GM21367 (cell line): Measurements from ENCODE around the gene PKDREJ.
"Not testable (repeated sequence)": the region's sequence is repeated elsewhere in the genome, so short reads cannot be mapped to it uniquely, and the experiment has no call there.

Source experiments
- ATAC-seq: cut with Tn5 transposase; IDR thresholded peaks from one replicate; pipeline ENCODE4 v1.9.1; 2021; ENCODE audit not compliant: unreplicated experiment

PKDREJ gene

GRCh38 chr22:46263216-46263590, at the start of gene PKDREJ:
Gene PKDREJ (minus strand): TSS chr22:46263343. CDS start chr22:46263322, 21 bp downstream.
- no peak for ATAC-seq

- not testable (repeated sequence) for ATAC-seq
Observed at GRCh38 chr22:46312848-46313247, 49.7 kb upstream of the PKDREJ start.

GRCh38 chr22:46312056-46312455, 48.9 kb upstream of the PKDREJ start:
- ATAC-seq = no peak

- ATAC-seq = no peak
Observed at GRCh38 chr22:46309526-46310085, 46.5 kb upstream of the PKDREJ start.

GRCh38 chr22:46308283-46308988, 45.3 kb upstream of the PKDREJ start:
- ATAC-seq = no peak

- no peak for ATAC-seq
Observed at GRCh38 chr22:46303347-46303965, 40.3 kb upstream of the PKDREJ start.

- ATAC-seq = no peak
Observed at GRCh38 chr22:46300491-46300890, 37.3 kb upstream of the PKDREJ start.

GRCh38 chr22:46299101-46299500, 36.0 kb upstream of the PKDREJ start:
- ATAC-seq = no peak

GRCh38 chr22:46297151-46297812, 34.1 kb upstream of the PKDREJ start:
- ATAC-seq = peak; percentile 4

- peak; percentile 80 for ATAC-seq
Observed at GRCh38 chr22:46296257-46297150, 33.4 kb upstream of the PKDREJ start, which contains the start of gene GTSE1. Gene GTSE1 (plus strand): TSS chr22:46296870. CDS start chr22:46297401, 531 bp downstream.

GRCh38 chr22:46295277-46295971, 32.3 kb upstream of the PKDREJ start:
- no peak for ATAC-seq

- ATAC-seq = no peak
Observed at GRCh38 chr22:46294784-46295183, 31.6 kb upstream of the PKDREJ start.

GRCh38 chr22:46293577-46294260, 30.6 kb upstream of the PKDREJ start:
- ATAC-seq = no peak

GRCh38 chr22:46292732-46293131, 29.6 kb upstream of the PKDREJ start:
- ATAC-seq = no peak

GRCh38 chr22:46292173-46292572, 29.0 kb upstream of the PKDREJ start:
- no peak for ATAC-seq

- ATAC-seq = no peak
Observed at GRCh38 chr22:46290843-46291785, 28.0 kb upstream of the PKDREJ start.

GRCh38 chr22:46290121-46290842, 27.1 kb upstream of the PKDREJ start:
- ATAC-seq = no peak
